Right cardiac atrium (tissue), 5 donors: ENCODE data around the gene SLC9C2. TPM values are rescaled to one million over a fixed set of nuclear protein-coding genes. Genes with fewer than 3 reads are reported as not detected.
"Not testable (repeated sequence)": the region's sequence is repeated elsewhere in the genome, so short reads cannot be mapped to it uniquely, and the experiment has no call there.

Experiments
- ATAC-seq, 2 donors: fragments of 200-7000 bp; cut with Tn5 transposase; one replicate each; pipeline versions ENCODE4 v1.8.0 to v1.9.1; 2020; ENCODE audit warnings: moderate library complexity in 2 of 2, mild to moderate bottlenecking in 1 of 2
- DNase-seq, 3 donors: peaks; one replicate each; pipeline ENCODE4 v3.0.0-alpha.2; 2020
- H3K27ac ChIP-seq: one replicate; pipeline ENCODE4 v1.5.1; 2013; ENCODE audit warnings: mild to moderate bottlenecking, low read length, control low read depth, moderate library complexity
- H3K27me3 ChIP-seq: one replicate; pipeline ENCODE4 v1.6.1; 2013; ENCODE audit not compliant: control insufficient read depth, insufficient read depth
- H3K4me1 ChIP-seq: one replicate; pipeline ENCODE4 v1.6.1; 2013; ENCODE audit warnings: low read length; ENCODE audit not compliant: control insufficient read depth, insufficient read depth
- H3K4me3 ChIP-seq: one replicate; pipeline ENCODE4 v1.5.1; 2013; ENCODE audit warnings: low read length, control low read depth
- H3K9me3 ChIP-seq: one replicate; pipeline ENCODE4 v1.6.1; 2013; ENCODE audit warnings: low read length; ENCODE audit not compliant: control insufficient read depth
- WGBS: extraction: QIAGEN DNeasy Blood & Tissue Kit; methylation state at CpG from one replicate; pipeline ENCODE4 v1.1.7; 2013; 5-methylcytosine and 5-hydroxymethylcytosine counted together
- intact Hi-C, 4 donors: fragments of 100-400 bp; cut with DNase I; formaldehyde crosslinking; loops; one replicate each; pipeline versions ENCODE4 v1.11.0 to v1.14.0; 2022 to 2023
- polyA plus RNA-seq: library from polyadenylated mRNA; stranded (reverse); fragments of 200-250 nt; gene quantifications from one replicate; pipeline ENCODE4 v1.2.3, GENCODE V29; 2013
- total RNA-seq, 4 donors: library from RNA; stranded (reverse); fragmentation: NEBNext Ultra II Directional; extraction: Animal tissue kit (Norgen Biotek cat#: 25700); gene quantifications; one replicate each; pipeline ENCODE4 v1.2.1, GENCODE V29; 2021
- donor health status: healthy with polysubstance abuse.
- donor health status: DM: no; HTN: yes; CAD: no.
- donor health status: DM: no; HTN: no; CAD: no.
- donor health status: DM: no; HTN: yes; CAD: no; lungs with severe emphysema.
- donor health status: DM: yes; HTN: yes; CAD: no.

Gene SLC9C2
- total and polyA plus RNA-seq, 5 donors, result 0.09 to 0.42 (median 0.31) TPM

GRCh38 chr1:173573596-173573995 is 29.3 kb downstream of the SLC9C2 start:
- no peak for DNase-seq
- Histone ChIP-seq H3K4me1 (no peaks in the 10 kb centered on the region), H3K27me3 (no peaks in the 10 kb centered on the region), H3K4me3 (no peak overlapping the region), H3K9me3 (no peaks in the 10 kb centered on the region), H3K27ac (no peak overlapping the region)
- WGBS, result 94% methylated on average over 4 of the region's 4 CpGs
- no peak for ATAC-seq
- intact Hi-C loops, result no loop called here

- intact Hi-C loops, result no loop called here
- Histone ChIP-seq H3K27ac (no peak overlapping the region), H3K27me3 (no peaks in the 10 kb centered on the region), H3K9me3 (no peaks in the 10 kb centered on the region), H3K4me1 (no peaks in the 10 kb centered on the region), H3K4me3 (no peak overlapping the region)
- DNase-seq, result no peak
- WGBS, result 89% methylated on average over 3 of the region's 3 CpGs
- ATAC-seq, result no peak
Observed at GRCh38 chr1:173572201-173572873, 30.5 kb downstream of the SLC9C2 start.

DNA sequence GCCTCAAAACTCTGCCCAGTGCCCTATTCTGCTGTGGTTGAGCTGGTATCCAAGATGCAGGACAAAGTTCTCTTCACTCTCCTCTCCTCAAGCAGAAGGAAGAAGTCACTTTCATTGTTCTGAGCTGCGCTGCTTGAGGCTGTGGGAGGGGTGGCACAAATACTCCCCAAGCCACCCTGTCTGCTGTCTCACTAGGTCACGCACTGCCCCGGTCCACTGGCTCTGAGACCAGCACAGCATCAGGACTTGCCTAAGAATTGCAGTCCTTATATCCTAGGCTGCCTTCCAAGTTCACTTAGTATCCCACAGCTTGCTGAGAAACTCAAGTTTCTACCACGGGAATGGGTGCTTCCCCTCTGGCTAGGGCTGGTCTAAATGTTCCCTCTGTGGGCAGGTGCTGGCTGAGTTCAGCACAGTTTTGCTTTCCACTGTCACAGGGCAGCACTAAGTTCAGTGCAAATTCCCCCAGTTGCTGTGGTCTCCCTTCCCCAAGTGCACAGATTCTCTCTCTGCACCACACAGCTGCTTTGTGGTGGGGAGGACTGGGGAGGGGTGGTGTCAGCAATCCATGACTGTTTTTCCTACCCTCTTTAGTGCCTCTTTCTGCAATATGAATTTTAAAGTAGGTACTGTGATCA is 32.4 kb downstream of the SLC9C2 start:
- H3K4me1 ChIP-seq, result no peaks in the 10 kb centered on the region
- WGBS, result 73% methylated on average over 4 of the region's 4 CpGs
- intact Hi-C loops, result no loop called here
- H3K27me3 ChIP-seq, result no peaks in the 10 kb centered on the region
- no peaks in the 10 kb centered on the region for H3K9me3 ChIP-seq
- no peak overlapping the region for H3K27ac ChIP-seq
- DNase-seq (peak in 1 of 3 donors; percentile 40), ATAC-seq (no peak)
- no peak overlapping the region for H3K4me3 ChIP-seq

GRCh38 chr1:173568483-173568882 is 34.4 kb downstream of the SLC9C2 start:
- no peaks in the 10 kb centered on the region for H3K27me3 ChIP-seq
- H3K27ac ChIP-seq, result no peak overlapping the region
- H3K4me1 ChIP-seq, result no peaks in the 10 kb centered on the region
- WGBS, result 92% methylated on average over 1 of the region's 1 CpG
- H3K9me3 ChIP-seq, result no peaks in the 10 kb centered on the region
- H3K4me3 ChIP-seq, result no peak overlapping the region
- intact Hi-C loops, result no loop called here
- DNase-seq (no peak), ATAC-seq (no peak)

DNA sequence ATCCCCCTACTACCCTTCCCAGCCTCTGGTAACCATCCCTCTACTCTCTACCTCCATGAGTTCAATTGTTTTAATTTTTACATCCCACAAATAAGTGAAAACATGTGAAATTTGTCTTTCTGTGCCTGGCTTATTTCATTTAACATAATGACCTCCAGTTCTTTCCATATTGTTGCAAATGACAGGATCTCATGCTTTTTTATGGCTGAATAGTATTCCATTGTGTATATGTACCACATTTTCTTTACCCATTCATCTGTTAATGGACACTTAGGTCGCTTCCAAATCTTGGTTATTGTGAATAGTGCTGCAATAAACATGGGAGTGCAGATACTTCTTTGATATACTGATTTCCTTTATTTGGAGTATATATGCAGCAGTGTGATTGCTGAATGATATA is 39.0 kb downstream of the SLC9C2 start:
- WGBS, result 74% methylated on average over 1 of the region's 1 CpG
- H3K4me3 ChIP-seq, H3K27ac ChIP-seq, H3K9me3 ChIP-seq, DNase-seq, H3K4me1 ChIP-seq, intact Hi-C loops, H3K27me3 ChIP-seq, ATAC-seq: not testable (repeated sequence)

DNA sequence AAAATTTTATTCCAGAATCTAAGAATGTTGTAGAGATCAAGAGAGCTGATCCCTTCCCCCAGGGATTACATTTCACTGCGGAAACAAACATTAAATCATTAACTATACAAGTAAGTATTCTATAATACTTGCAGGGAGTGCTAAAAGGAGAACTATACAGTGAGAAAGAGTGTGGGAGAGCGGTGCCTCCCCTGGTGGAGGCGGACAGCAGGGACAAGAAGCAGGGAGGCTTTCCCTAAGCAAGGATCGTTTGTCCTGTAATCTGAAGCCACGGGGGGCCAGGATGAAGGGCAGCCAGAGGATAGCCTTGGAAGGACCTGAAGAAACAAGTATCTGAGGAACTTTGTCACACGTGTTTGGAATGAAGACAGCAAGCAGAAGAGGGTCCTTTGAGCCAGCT is 40.1 kb downstream of the SLC9C2 start:
- ATAC-seq, result no peak
- peak in 1 of 3 donors; percentile 24 for DNase-seq
- Histone ChIP-seq H3K27me3 (no peaks in the 10 kb centered on the region), H3K9me3 (peaks cover 2% of the 10 kb centered on the region), H3K4me1 (no peaks in the 10 kb centered on the region), H3K27ac (no peak overlapping the region), H3K4me3 (no peak overlapping the region)
- WGBS, result 63% methylated on average over 6 of the region's 6 CpGs
- intact Hi-C loops, result no loop called here

GRCh38 chr1:173561263-173561662 is 41.6 kb downstream of the SLC9C2 start:
- Histone ChIP-seq H3K4me3 (no peak overlapping the region), H3K27ac (no peak overlapping the region), H3K4me1 (no peaks in the 10 kb centered on the region), H3K9me3 (peaks cover 2% of the 10 kb centered on the region), H3K27me3 (no peaks in the 10 kb centered on the region)
- DNase-seq (no peak), ATAC-seq (no peak)
- 83% methylated on average over 1 of the region's 1 CpG for WGBS
- intact Hi-C loops, result no loop called here

GRCh38 chr1:173560285-173560880 is 42.5 kb downstream of the SLC9C2 start:
- intact Hi-C loops, result no loop called here
- peaks cover 2% of the 10 kb centered on the region for H3K9me3 ChIP-seq
- DNase-seq (no peak), ATAC-seq (peak in 1 of 2 donors; percentile 26)
- H3K4me1 ChIP-seq, result no peaks in the 10 kb centered on the region
- WGBS, result 89% methylated on average over 3 of the region's 3 CpGs
- H3K27me3 ChIP-seq, result no peaks in the 10 kb centered on the region
- H3K27ac ChIP-seq, result no peak overlapping the region
- no peak overlapping the region for H3K4me3 ChIP-seq

GRCh38 chr1:173555651-173556305 is 47.1 kb downstream of the SLC9C2 start:
- Histone ChIP-seq H3K27me3 (no peaks in the 10 kb centered on the region), H3K4me3 (no peak overlapping the region), H3K4me1 (no peaks in the 10 kb centered on the region), H3K27ac (no peak overlapping the region), H3K9me3 (no peaks in the 10 kb centered on the region)
- intact Hi-C loops, result no loop called here
- WGBS, result 72% methylated on average over 5 of the region's 5 CpGs
- ATAC-seq (no peak), DNase-seq (no peak)

DNA sequence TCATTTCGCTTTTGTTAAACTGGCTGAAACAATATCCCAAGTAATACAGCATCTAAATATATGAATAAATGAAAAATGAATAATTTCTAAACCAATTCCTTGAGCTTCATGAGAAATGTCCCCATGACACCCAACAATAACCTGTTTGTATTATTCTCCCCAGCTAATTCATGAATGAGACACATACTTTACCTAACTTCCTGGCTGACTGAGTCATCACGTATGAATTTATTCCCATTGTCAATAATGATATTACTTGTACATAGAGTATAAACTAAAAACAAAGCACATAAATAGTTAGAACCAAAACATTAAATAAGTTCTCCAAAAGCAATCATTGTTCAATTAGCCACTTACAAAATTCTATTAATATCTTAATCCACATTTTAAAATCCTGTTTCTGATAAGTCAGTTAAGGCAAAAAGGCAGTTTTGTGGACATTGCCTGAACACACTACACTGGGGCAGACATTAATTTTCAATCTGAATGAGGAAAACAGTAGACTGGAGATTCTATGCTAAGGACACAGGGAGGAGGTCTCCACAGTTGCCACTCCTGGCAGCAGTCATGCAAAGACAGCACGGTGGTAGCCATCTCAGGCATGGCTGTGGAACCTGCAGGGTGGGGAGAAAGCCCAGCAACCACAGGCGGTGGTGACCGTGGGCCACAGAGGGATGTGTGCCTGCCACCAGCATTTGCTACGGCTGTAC is 48.2 kb downstream of the SLC9C2 start:
- Histone ChIP-seq H3K4me1 (no peaks in the 10 kb centered on the region), H3K27ac (no peak overlapping the region), H3K9me3 (no peaks in the 10 kb centered on the region), H3K4me3 (no peak overlapping the region), H3K27me3 (no peaks in the 10 kb centered on the region)
- DNase-seq (no peak), ATAC-seq (no peak)
- 87% methylated on average over 6 of the region's 6 CpGs for WGBS
- intact Hi-C loops, result no loop called here

GRCh38 chr1:173554089-173554488 is 48.8 kb downstream of the SLC9C2 start:
- Histone ChIP-seq H3K4me3 (no peak overlapping the region), H3K9me3 (no peaks in the 10 kb centered on the region), H3K27ac (no peak overlapping the region), H3K4me1 (no peaks in the 10 kb centered on the region), H3K27me3 (no peaks in the 10 kb centered on the region)
- 69% methylated on average over 4 of the region's 4 CpGs for WGBS
- DNase-seq (no peak), ATAC-seq (no peak)
- intact Hi-C loops, result no loop called here
